ENCODE measurements around the gene DAGLA. TPM values are rescaled to one million over a fixed set of nuclear protein-coding genes. Genes with fewer than 3 reads are reported as not detected.

The DAGLA gene
- total RNA-seq, 1 experiment from 2014 or later, result 9.5 TPM

DNA sequence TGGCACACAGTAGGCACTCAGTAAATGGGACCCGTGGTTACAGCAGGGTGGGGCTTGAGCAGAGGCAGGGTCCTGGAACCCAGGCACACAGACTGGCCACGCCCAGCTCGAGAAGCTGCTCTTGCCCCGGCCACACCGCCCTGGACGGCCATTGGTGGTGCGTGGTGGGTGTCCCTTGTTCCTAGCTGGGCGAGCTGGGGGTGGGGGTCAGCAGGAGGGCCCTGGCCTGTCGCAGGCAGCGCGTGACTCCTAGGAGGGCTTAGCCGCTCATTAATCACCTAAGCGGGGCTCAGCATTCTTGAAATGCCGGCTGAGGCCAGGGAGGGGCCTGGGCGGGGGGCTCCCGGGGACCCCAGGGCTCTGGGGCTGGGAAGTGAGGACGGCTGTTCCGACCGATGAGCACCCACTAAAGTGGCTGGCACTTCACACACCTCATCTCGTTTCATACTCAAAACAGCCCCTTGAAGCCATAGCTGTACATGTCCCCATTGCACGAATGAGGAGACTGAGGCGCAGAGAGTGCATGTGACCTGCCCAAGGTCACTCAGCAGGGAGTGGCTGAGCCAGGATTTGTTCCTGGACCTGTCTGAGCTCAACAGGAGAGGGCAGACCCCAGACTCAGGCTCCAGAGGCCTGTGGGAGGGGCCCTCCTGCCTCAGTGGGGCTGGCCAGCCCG, 83.9 kb downstream of the DAGLA start:
- intact Hi-C loops (cut with micrococcal nuclease; ENCODE audit: unreplicated experiment), result no loop called here
- POLR2A ChIA-PET, result no interaction called here
- peaks cover 51% of the 10 kb centered on the region for H3K36me3 Mint-ChIP-seq (ENCODE audit: insufficient read depth, unreplicated experiment)

DNA sequence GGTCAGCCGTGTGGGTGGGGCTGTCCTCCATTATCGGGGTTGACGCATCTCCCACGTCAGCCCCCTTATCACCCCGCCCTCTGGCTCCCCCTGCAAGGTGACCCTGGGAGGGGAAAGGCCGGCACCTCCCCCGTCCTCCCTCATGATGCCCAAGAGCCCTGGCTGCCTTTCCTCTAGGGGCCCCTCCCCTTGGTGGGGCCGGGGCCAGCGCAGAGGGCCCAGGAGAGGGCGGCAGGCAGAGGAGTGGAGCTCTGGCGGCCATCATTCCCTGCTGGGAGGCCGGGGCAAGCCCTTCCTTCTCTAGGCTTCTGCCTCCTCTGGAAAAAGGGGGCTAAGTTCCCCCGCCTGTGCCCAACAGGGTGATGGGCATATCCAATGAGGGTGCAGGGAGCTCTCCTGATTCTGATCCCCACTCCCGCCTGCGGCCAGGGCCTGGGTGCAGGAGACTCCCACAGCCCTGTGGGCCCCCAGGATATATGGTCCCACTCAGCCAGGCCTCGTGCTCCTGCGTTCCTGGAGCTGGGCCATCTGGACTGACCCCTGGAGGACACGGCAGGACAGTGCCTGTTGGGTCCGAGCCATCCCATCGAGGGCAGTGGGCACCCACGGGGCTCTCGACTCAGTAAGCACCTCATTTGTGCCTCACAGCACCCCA, 84.5 kb downstream of the DAGLA start:
- peaks cover 49% of the 10 kb centered on the region for H3K36me3 Mint-ChIP-seq (ENCODE audit: insufficient read depth, unreplicated experiment)
- no peaks in the 10 kb centered on the region for H3K27me3 Mint-ChIP-seq (ENCODE audit: insufficient read depth, unreplicated experiment)
- no peak overlapping the region for H3K4me3 ChIP-seq (ENCODE audit: low read depth, low read length)
- no peak overlapping the region for H3K4me3 Mint-ChIP-seq (ENCODE audit: unreplicated experiment)
- POLR2A ChIA-PET, result no interaction called here
- no TSS peak for BruUV-seq (replicated peaks)
- peaks cover 14% of the 10 kb centered on the region for H3K4me1 Mint-ChIP-seq (ENCODE audit: low read depth, unreplicated experiment)
- H3K4me1 ChIP-seq, result peaks cover 54% of the 10 kb centered on the region
- H3K36me3 ChIP-seq (ENCODE audit: control insufficient read depth, insufficient read depth, low read length), result peaks cover 4% of the 10 kb centered on the region
- intact Hi-C loops (cut with micrococcal nuclease; ENCODE audit: unreplicated experiment), result no loop called here
- CTCF ChIA-PET, result interaction anchor here (1.8 to 2.6 kb wide), 2 partner anchors 11 to 17 kb away, joined by 6 to 8 read pairs; no protein-coding TSS in a partner anchor
- DNase-seq, result no peak
- no peaks in the 10 kb centered on the region for H3K27me3 ChIP-seq (replicated peaks; ENCODE audit: control insufficient read depth, insufficient read depth, low read length)
- TF ChIP-seq, protein P1, sequence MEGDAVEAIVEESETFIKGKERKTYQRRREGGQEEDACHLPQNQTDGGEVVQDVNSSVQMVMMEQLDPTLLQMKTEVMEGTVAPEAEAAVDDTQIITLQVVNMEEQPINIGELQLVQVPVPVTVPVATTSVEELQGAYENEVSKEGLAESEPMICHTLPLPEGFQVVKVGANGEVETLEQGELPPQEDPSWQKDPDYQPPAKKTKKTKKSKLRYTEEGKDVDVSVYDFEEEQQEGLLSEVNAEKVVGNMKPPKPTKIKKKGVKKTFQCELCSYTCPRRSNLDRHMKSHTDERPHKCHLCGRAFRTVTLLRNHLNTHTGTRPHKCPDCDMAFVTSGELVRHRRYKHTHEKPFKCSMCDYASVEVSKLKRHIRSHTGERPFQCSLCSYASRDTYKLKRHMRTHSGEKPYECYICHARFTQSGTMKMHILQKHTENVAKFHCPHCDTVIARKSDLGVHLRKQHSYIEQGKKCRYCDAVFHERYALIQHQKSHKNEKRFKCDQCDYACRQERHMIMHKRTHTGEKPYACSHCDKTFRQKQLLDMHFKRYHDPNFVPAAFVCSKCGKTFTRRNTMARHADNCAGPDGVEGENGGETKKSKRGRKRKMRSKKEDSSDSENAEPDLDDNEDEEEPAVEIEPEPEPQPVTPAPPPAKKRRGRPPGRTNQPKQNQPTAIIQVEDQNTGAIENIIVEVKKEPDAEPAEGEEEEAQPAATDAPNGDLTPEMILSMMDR (IDR thresholded peaks at IDR 0.05; ENCODE audit: insufficient read depth in 1 of 2, low read depth in 1 of 2, low read length in 1 of 2, severe bottlenecking in 1 of 2, unreplicated experiment in 1 of 2), result no peak
- H3K27ac Mint-ChIP-seq (ENCODE audit: unreplicated experiment), result no peak overlapping the region
- H3K9me3 Mint-ChIP-seq (ENCODE audit: unreplicated experiment), result no peaks in the 10 kb centered on the region
- no peaks in the 10 kb centered on the region for H3K9me3 ChIP-seq

More for the DNA sequence above, 83.9 kb downstream of the DAGLA start:
- Histone ChIP-seq H3K4me1 (peaks cover 52% of the 10 kb centered on the region), H3K4me3 (ENCODE audit: low read depth, low read length) (no peak overlapping the region), H3K36me3 (ENCODE audit: control insufficient read depth, insufficient read depth, low read length) (peaks cover 4% of the 10 kb centered on the region), H3K27me3 (replicated peaks; ENCODE audit: control insufficient read depth, insufficient read depth, low read length) (no peaks in the 10 kb centered on the region), H3K9me3 (no peaks in the 10 kb centered on the region)
- TF ChIP-seq, protein P1 (IDR thresholded peaks at IDR 0.05; ENCODE audit: insufficient read depth in 1 of 2, low read depth in 1 of 2, low read length in 1 of 2, severe bottlenecking in 1 of 2, unreplicated experiment in 1 of 2), result no peak
- H3K27me3 Mint-ChIP-seq (ENCODE audit: insufficient read depth, unreplicated experiment), result no peaks in the 10 kb centered on the region
- no peak for DNase-seq
- H3K9me3 Mint-ChIP-seq (ENCODE audit: unreplicated experiment), result no peaks in the 10 kb centered on the region
- BruUV-seq (replicated peaks), result no TSS peak
- CTCF ChIA-PET, result interaction anchor here (1.8 to 2.6 kb wide), 2 partner anchors 10 to 16 kb away, joined by 6 to 8 read pairs; no protein-coding TSS in a partner anchor
- peaks cover 14% of the 10 kb centered on the region for H3K4me1 Mint-ChIP-seq (ENCODE audit: low read depth, unreplicated experiment)
- no peak overlapping the region for H3K27ac Mint-ChIP-seq (ENCODE audit: unreplicated experiment)
- no peak overlapping the region for H3K4me3 Mint-ChIP-seq (ENCODE audit: unreplicated experiment)

DNA sequence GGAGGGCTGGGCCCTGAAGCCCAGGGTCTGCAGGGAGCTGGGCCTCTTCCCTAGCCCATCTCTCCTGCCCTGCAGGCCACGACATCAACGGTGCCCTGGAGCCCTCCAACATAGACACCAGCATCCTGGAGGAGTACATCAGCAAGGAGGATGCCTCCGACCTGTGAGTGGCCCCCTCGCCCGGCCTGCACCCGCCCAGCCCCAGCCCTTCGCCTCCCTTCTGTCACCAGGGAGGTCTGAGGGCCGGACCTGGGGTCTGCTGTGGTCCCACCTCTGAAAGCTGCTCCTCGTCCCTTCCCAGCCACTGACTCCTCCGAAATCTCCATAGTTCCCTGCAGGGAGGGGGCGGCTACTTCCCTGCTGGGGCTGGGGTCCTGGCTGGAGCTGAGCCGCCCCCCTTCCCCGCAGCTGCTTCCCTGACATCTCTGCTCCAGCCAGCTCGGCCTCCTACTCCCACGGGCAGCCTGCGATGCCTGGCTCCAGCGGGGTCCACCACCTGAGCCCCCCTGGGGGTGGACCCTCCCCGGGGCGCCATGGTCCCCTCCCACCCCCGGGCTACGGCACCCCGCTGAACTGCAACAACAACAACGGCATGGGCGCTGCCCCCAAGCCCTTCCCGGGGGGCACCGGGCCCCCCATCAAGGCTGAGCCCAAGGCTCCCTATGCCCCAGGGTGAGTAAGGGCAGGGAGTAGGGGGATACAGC, 85.5 kb downstream of the DAGLA start:
- H3K27me3 ChIP-seq (replicated peaks; ENCODE audit: control insufficient read depth, insufficient read depth, low read length), result no peaks in the 10 kb centered on the region
- TF ChIP-seq, protein P1 (IDR thresholded peaks at IDR 0.05; ENCODE audit: insufficient read depth in 1 of 2, low read depth in 1 of 2, low read length in 1 of 2, severe bottlenecking in 1 of 2, unreplicated experiment in 1 of 2), result no peak
- DNase-seq, result no peak
- intact Hi-C loops (cut with micrococcal nuclease; ENCODE audit: unreplicated experiment), result no loop called here
- Mint-ChIP-seq H3K9me3 (ENCODE audit: unreplicated experiment) (no peaks in the 10 kb centered on the region), H3K4me1 (ENCODE audit: low read depth, unreplicated experiment) (peaks cover 14% of the 10 kb centered on the region), H3K27ac (ENCODE audit: unreplicated experiment) (peak overlapping the region; percentile 87), H3K27me3 (ENCODE audit: insufficient read depth, unreplicated experiment) (no peaks in the 10 kb centered on the region), H3K4me3 (ENCODE audit: unreplicated experiment) (no peak overlapping the region), H3K36me3 (ENCODE audit: insufficient read depth, unreplicated experiment) (peaks cover 54% of the 10 kb centered on the region)
- H3K4me3 ChIP-seq (ENCODE audit: low read depth, low read length), result no peak overlapping the region
- peaks cover 4% of the 10 kb centered on the region for H3K36me3 ChIP-seq (ENCODE audit: control insufficient read depth, insufficient read depth, low read length)
- H3K4me1 ChIP-seq, result peaks cover 63% of the 10 kb centered on the region
- BruUV-seq (replicated peaks), result no TSS peak
- ChIA-PET CTCF (interaction anchor here (0.9 to 2.6 kb wide), 3 partner anchors 12 to 99 kb away, joined by 3 to 8 read pairs (median 6); no protein-coding TSS in a partner anchor), POLR2A (no interaction called here)
- no peaks in the 10 kb centered on the region for H3K9me3 ChIP-seq
